Measurements from ENCODE around the gene PDCL3.

DNA sequence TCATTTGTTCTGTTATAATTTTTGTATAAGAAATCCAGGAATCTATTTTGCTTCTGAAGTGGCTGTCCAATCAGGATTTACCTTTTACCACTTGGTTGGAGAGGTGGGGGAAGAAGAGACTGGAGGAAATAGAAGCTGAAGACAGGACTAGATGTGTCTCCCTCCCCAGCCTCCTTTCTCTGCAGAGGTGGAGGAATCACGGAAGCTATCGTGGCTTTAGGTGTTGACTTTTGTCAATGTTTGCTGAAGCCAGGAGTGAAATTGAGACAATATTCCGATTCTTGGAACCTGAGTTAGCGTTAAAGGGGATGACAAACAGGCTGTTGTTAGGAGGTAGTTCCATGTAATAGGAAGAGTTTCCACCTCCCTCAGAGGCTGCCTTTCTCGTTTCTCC is 43.5 kb downstream of the PDCL3 start:
- TF ChIP-seq, protein P1, sequence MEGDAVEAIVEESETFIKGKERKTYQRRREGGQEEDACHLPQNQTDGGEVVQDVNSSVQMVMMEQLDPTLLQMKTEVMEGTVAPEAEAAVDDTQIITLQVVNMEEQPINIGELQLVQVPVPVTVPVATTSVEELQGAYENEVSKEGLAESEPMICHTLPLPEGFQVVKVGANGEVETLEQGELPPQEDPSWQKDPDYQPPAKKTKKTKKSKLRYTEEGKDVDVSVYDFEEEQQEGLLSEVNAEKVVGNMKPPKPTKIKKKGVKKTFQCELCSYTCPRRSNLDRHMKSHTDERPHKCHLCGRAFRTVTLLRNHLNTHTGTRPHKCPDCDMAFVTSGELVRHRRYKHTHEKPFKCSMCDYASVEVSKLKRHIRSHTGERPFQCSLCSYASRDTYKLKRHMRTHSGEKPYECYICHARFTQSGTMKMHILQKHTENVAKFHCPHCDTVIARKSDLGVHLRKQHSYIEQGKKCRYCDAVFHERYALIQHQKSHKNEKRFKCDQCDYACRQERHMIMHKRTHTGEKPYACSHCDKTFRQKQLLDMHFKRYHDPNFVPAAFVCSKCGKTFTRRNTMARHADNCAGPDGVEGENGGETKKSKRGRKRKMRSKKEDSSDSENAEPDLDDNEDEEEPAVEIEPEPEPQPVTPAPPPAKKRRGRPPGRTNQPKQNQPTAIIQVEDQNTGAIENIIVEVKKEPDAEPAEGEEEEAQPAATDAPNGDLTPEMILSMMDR (conservative IDR thresholded peaks at IDR 0.05): no peak
- no peak for TF ChIP-seq EZH2 (IDR thresholded peaks at IDR 0.05; ENCODE audit: low read depth)
